Measurements from ENCODE around the gene HIVEP3.

- TF ChIP-seq EZH2 (IDR thresholded peaks at IDR 0.05) = no peak
- TF ChIP-seq POLR2AphosphoS5 (IDR thresholded peaks at IDR 0.05; ENCODE audit: borderline replicate concordance, low read depth, low read length) = no peak
- TF ChIP-seq FOXP2 (optimal IDR thresholded peaks at IDR 0.05; ENCODE audit: control extremely low read depth, extremely low read length, insufficient read depth) = no peak
These were observed 34.6 kb upstream of the HIVEP3 start for GRCh38 chr1:41953291-41953690.
